HG02798 (cell line): ENCODE data around the gene SUGP1.

Source experiments
- ATAC-seq: cut with Tn5 transposase; IDR thresholded peaks from one replicate; pipeline ENCODE4 v1.9.1; 2021; ENCODE audit warnings: mild to moderate bottlenecking; ENCODE audit not compliant: unreplicated experiment, poor library complexity

SUGP1 gene

DNA sequence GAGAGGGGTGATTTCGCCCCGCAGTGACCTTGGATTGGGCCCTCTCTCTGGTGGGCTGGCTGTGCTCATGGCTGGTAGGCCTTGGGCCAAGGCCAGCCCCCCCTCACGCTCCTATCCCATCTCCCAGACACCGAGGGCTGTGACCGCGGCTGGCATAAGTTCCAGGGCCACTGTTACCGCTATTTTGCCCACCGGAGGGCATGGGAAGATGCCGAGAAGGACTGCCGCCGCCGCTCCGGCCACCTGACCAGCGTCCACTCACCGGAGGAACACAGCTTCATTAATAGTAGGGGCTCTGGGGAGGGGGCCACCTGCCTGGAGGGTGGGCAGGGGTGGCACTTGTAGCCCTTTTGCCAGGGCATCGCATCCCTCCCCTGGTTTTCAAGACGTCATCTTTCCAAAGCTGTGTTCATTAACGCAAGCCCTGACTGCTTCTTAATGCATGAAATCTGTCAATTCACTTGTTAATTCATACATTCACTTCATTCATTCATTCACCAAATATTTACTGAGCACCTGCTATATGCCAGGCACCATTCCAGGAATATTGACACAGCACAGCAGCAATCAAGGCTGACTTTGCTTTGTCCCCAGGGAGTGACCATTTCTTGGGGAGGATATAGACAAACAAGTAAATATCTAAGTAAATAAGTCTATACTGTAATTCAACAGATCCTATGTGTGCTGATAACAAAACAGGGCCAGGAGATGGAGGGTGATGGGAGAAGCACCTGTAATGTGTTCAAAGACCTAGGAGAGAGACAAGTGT, 82.0 kb downstream of the SUGP1 start:
- no peak for ATAC-seq

DNA sequence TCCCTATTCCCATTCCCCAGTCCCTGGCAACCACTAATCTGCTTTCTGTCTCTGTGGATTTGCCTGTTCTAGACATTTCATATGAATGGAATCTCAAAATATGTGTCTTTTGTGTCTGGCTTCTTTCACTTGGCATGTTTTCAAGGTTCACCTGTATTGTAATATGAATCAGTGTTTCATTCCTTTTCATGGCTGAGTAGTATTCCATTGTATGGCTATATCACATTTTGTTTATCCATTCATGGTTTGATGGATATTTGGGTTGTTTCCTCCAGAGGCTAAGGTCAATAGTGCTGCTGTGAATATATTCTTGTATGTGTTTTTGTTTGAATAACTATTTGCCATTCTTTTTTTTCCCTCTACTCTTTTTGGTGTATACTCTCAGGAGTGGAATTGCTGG, 84.1 kb downstream of the SUGP1 start:
- no peak for ATAC-seq

DNA sequence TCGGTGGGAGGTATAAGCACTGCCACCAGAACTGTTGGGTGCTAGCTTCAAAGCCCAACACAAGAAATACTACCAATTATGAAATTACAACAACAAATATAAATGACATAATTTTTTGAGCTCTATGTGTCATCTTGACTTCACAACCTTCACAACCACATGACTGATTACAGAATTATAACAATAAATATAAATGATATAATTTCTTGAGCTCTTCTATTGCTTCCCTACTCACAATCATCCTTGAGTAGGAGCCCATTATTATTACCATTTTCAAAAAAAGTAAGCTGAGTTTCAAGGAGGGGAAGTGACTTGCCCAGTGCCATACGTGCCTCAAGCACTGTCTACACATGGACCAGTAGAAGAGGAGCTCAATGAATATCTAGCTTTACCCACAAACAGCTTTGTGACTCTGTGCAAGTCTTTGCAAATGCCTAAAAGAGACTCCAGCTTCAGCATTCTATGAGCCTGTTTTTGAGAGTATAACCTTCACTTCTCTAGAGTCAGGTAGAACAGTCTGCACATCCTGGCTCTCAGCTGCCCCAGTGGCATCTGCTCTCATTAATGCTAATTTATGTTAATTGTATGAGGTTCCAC, 86.0 kb downstream of the SUGP1 start:
- ATAC-seq, result no peak

DNA sequence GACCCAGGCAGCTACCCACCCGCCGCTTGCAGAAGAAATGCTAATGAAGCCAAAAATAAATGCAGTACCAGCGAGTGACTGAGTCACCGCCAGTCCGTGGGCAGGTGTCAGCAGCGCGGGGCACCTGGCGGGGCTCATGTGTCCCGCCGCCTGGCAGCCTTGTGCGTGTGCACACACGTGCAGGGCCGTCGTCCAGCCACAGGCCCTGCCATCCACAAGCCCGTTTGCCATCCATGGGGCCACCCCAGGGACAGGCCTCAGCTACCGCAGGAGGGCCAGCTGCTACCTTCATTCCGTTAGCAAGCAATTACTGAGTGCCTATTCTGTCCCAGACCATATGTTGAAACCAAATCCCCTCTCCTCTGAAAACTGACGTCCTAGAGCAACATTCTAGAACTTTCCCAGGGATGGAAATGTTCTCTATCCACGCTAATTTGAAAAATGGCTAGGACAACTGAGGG, 88.0 kb downstream of the SUGP1 start:
- ATAC-seq, result no peak

DNA sequence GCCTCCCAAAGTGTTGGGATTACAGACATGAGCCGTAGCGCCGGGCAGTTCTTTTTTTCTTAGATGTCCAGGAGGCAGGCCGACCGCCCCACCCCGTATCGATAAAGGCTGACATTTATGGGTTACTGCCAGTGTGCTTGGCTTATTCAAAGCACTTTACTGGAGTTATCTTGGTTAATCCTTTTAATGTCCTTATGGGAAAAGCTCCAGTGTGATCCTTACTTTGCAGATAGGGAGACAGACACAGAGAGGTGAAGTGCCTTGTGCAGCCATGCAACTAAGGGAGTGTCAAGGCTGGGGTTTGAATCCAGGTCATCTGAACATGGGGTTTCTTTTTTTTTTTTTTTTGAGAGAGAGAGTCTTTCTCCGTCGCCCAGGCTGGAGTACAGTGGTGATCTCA, 89.3 kb downstream of the SUGP1 start:
- no peak for ATAC-seq

DNA sequence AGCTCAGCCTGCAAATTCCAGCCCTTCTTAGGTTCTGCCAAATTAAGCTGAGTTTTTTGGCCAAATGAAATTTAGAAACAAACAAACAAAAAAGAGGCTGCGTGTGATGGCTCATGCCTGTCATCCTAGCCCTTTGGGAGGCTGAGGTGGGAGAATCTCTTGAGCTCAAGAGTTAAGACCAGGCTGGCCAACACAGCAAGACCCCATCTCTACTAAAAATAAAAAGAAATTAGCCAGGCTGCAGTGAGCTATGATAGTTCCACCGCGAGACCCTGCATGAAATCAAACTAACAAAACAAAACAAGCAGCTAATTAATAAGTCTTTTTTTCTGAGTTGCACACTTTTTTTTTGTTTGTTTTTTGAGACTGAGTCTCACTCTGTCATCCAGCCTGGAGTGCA, 90.6 kb downstream of the SUGP1 start:
- no peak for ATAC-seq

DNA sequence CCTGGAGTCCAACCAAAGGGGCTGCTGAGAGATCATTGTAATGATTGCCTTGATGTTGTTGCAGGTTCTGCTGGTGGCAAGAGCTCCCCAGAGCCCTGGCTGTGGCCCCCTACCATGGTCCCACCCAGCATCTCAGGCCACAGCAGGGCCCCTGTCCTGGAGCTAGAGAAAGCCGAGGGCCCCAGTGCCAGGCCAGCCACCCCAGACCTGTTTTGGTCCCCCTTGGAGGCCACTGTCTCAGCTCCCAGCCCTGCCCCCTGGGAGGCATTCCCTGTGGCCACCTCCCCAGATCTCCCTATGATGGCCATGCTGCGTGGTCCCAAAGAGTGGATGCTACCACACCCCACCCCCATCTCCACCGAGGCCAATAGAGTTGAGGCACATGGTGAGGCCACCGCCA, 93.1 kb downstream of the SUGP1 start:
- ATAC-seq, result no peak

DNA sequence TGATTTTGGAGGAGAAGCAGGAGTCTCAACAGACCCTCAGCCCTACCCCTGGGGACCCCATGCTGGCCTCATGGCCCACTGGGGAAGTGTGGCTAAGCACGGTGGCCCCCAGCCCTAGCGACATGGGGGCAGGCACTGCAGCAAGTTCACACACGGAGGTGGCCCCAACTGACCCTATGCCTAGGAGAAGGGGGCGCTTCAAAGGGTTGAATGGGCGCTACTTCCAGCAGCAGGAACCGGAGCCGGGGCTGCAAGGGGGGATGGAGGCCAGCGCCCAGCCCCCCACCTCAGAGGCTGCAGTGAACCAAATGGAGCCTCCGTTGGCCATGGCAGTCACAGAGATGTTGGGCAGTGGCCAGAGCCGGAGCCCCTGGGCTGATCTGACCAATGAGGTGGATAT, 93.6 kb downstream of the SUGP1 start:
- no peak for ATAC-seq

DNA sequence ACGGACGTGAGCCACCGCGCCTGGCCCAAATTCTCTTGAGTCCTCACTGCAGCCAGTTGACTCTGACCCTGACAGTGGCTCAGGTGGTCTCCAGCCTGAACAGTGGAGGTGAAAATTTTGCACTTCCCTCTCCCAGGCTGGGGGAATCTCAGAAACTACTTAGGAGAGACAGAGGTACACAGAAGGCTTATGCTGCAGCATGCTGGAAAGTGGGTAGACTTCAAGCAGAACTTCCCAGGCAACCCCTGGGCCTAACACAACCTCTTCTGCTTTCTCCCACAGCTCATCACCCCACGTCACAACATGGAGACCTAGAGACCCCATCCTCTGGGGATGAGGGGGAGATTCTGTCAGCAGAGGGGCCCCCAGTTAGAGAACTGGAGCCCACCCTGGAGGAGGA, 94.1 kb downstream of the SUGP1 start:
- ATAC-seq, result no peak
